ENCODE measurements around the gene LRRTM1. TPM values are rescaled to one million over a fixed set of nuclear protein-coding genes. Genes with fewer than 3 reads are reported as not detected.

The LRRTM1 gene
- polyA plus RNA-seq, 1 of the 3 experiments (the other 2 are of a cell fraction), result 1.6 TPM

DNA sequence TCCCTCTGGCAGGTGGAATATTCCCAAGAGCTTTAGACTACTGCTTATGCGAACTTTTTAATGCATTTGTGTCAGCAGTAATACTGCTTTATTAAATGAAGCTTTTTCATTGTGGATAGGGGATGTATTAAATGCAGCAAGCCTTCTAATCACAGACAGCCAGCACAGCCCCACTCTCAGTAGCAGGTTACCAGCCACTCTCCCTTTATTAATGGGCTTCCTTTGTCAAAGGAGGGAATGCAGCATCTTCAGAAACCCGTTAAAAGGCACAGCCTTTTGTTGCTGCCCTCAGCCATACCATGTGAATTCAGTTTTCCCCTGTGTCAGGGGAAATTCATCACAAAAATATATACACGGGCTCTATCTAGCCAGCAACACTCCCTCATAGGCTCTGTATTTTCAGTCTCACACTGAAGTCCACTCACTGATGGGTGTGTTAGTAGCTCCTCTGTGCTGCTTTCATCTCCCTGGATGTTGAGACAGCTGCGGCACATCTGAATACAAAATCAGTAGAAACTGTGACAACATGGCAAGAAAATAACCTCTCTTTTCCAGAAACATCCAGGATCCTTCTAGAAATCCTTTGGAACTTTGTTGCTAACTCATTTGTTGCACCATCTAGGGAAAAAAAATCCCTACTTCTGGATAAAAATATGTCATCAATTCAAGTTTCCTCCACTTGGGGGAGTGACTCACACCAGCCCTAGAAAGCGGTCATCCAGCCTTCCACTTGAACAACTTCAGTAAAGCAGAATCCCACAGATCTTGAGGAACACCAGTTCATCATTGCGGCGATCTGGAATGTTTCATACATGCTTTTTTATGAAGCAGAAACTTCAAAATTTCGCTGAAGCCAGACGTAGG, 48.4 kb downstream of the LRRTM1 start:
- no peaks in the 10 kb centered on the region for H3K27me3 ChIP-seq (ENCODE audit: insufficient read depth)
- WGBS (ENCODE audit: low lambda C conversion rate), result 44% methylated on average over 9 of the region's 9 CpGs
- no peaks in the 10 kb centered on the region for H3F3A ChIP-seq (replicated peaks; ENCODE audit: insufficient read depth)
- H3K79me2 ChIP-seq (ENCODE audit: insufficient read depth), result no peaks in the 10 kb centered on the region
- no peak overlapping the region for H3K4me2 ChIP-seq
- peaks cover 0 to 6% of the 10 kb centered on the region in 2 experiments; a peak in 1 of 4 replicates for H3K4me1 ChIP-seq (ENCODE audit: control insufficient read depth in 1 of 2, insufficient read depth in 2 of 2, low read depth in 1 of 2, low read length in 1 of 2)
- peak; percentile 11 for DNase-seq
- TF ChIP-seq SMC3 (IDR thresholded peaks at IDR 0.05; ENCODE audit: low read depth, low read length) (0 out of 2 replicates have a peak, but pooled peaks have one; percentile 3), RAD21 (IDR thresholded peaks at IDR 0.05; ENCODE audit: low read length) (peak; percentile 45), CTCF (IDR thresholded peaks at IDR 0.05) (peak; percentile 52)
- TF ChIP-seq, protein P1, sequence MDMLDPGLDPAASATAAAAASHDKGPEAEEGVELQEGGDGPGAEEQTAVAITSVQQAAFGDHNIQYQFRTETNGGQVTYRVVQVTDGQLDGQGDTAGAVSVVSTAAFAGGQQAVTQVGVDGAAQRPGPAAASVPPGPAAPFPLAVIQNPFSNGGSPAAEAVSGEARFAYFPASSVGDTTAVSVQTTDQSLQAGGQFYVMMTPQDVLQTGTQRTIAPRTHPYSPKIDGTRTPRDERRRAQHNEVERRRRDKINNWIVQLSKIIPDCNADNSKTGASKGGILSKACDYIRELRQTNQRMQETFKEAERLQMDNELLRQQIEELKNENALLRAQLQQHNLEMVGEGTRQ (IDR thresholded peaks at IDR 0.05; ENCODE audit: borderline replicate concordance, low read depth, low read length), result no peak
- TF ChIP-seq, protein P2, sequence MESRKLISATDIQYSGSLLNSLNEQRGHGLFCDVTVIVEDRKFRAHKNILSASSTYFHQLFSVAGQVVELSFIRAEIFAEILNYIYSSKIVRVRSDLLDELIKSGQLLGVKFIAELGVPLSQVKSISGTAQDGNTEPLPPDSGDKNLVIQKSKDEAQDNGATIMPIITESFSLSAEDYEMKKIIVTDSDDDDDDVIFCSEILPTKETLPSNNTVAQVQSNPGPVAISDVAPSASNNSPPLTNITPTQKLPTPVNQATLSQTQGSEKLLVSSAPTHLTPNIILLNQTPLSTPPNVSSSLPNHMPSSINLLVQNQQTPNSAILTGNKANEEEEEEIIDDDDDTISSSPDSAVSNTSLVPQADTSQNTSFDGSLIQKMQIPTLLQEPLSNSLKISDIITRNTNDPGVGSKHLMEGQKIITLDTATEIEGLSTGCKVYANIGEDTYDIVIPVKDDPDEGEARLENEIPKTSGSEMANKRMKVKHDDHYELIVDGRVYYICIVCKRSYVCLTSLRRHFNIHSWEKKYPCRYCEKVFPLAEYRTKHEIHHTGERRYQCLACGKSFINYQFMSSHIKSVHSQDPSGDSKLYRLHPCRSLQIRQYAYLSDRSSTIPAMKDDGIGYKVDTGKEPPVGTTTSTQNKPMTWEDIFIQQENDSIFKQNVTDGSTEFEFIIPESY (IDR thresholded peaks at IDR 0.05; ENCODE audit: borderline replicate concordance, low read depth), result no peak
- ChIA-PET POLR2A (no interaction called here), CTCF (interaction anchor here (0.8 to 3.2 kb wide), 10 partner anchors 8 to 183 kb away, joined by 3 to 11 read pairs (median 3); no protein-coding TSS in a partner anchor)
- no peak overlapping the region for H2AFZ ChIP-seq (ENCODE audit: low read depth)
- H3K27ac ChIP-seq (ENCODE audit: low read depth in 2 of 2, low read length in 1 of 2), result no peak overlapping the region
- no peak overlapping the region for H3K4me3 ChIP-seq (ENCODE audit: low read depth in 2 of 2, low read length in 1 of 2)
- no peaks in the 10 kb centered on the region for H3K36me3 ChIP-seq (replicated peaks in 1 of 2; ENCODE audit: control insufficient read depth in 1 of 2, insufficient read depth in 2 of 2, low read length in 1 of 2)
- H4K20me1 ChIP-seq (ENCODE audit: insufficient read depth), result no peaks in the 10 kb centered on the region
- H3K9ac ChIP-seq, result no peak overlapping the region
- H3K9me3 ChIP-seq, result no peaks in the 10 kb centered on the region
- H3K9me2 ChIP-seq, result no peaks in the 10 kb centered on the region

DNA sequence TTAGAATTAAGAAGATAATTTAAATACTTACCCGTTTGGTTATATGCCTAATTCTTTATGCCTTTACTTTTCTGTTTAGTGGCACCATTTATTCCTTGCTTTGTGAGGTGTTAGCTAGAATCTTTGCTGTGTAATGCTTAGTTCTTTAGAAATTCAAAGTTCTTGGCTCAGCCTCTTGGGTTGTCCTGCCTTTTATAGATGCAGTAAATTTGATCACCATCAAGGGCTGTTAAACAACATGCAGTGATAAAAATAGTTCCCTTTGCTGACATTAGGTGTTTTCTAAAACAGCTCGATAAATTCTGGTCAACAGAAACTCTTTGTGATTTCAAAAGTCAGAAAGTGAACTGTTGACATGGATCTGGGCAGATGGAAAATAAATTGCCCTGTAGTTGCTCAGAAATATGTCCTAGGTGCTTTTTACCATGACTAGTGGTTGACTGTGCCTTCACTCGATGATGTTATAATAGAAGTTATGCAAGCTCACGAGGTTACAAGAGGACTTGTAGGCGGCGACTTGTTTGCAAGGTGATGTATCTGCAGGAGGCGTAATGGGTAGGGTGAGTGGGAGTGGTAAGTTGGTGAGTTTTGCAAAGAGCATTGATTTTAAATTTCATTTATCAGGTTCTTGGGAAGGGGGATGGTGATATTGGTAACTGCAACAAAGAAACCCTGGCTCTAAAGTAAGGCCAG, 52.1 kb downstream of the LRRTM1 start:
- no peaks in the 10 kb centered on the region for H3K36me3 ChIP-seq (replicated peaks in 1 of 2; ENCODE audit: control insufficient read depth in 1 of 2, insufficient read depth in 2 of 2, low read length in 1 of 2)
- H3K79me2 ChIP-seq (ENCODE audit: insufficient read depth), result no peaks in the 10 kb centered on the region
- POLR2A ChIA-PET, result no interaction called here
- no peak overlapping the region for H3K27ac ChIP-seq (ENCODE audit: low read depth in 2 of 2, low read length in 1 of 2)
- no peaks in the 10 kb centered on the region for H3K27me3 ChIP-seq (ENCODE audit: insufficient read depth)
- CTCF ChIA-PET, result interaction anchor here (1.0 kb wide), 1 partner anchor 10 kb away, joined by 3 read pairs; no protein-coding TSS in a partner anchor
- H4K20me1 ChIP-seq (ENCODE audit: insufficient read depth), result no peaks in the 10 kb centered on the region
- no peaks in the 10 kb centered on the region for H3K4me1 ChIP-seq (ENCODE audit: control insufficient read depth in 1 of 2, insufficient read depth in 2 of 2, low read depth in 1 of 2, low read length in 1 of 2)
- H2AFZ ChIP-seq (ENCODE audit: low read depth), result no peak overlapping the region
- H3K9me2 ChIP-seq, result no peaks in the 10 kb centered on the region
- no peaks in the 10 kb centered on the region for H3F3A ChIP-seq (replicated peaks; ENCODE audit: insufficient read depth)
- no peak for DNase-seq
- H3K9ac ChIP-seq, result no peak overlapping the region
- WGBS (ENCODE audit: low lambda C conversion rate), result 49% methylated on average over 7 of the region's 7 CpGs
- no peak overlapping the region for H3K4me2 ChIP-seq
- no peak overlapping the region for H3K4me3 ChIP-seq (ENCODE audit: low read depth in 2 of 2, low read length in 1 of 2)
- no peaks in the 10 kb centered on the region for H3K9me3 ChIP-seq
- TF ChIP-seq ELF1 (IDR thresholded peaks at IDR 0.05) (no peak), MXI1 (IDR thresholded peaks at IDR 0.05; ENCODE audit: low read depth, low read length) (no peak), FOXM1 (IDR thresholded peaks at IDR 0.05; ENCODE audit: low read depth) (no peak), RFX5 (IDR thresholded peaks at IDR 0.05; ENCODE audit: low read length) (no peak), IRF3 (IDR thresholded peaks at IDR 0.05; ENCODE audit: low read depth, low read length) (no peak), EZH2phosphoT487 (IDR thresholded peaks at IDR 0.05; ENCODE audit: borderline replicate concordance, low read depth) (no peak), RCOR1 (IDR thresholded peaks at IDR 0.05; ENCODE audit: low read length) (no peak), EP300 (IDR thresholded peaks at IDR 0.05; ENCODE audit: borderline replicate concordance in 1 of 2, low read depth in 1 of 2, low read length in 1 of 2) (no peak), MEF2A (IDR thresholded peaks at IDR 0.05; ENCODE audit: borderline replicate concordance, low read depth) (no peak), RXRA (IDR thresholded peaks at IDR 0.05; ENCODE audit: borderline replicate concordance, low read depth) (no peak), YY1 (IDR thresholded peaks at IDR 0.05; ENCODE audit: low read depth) (no peak)
- TF ChIP-seq, protein P3, sequence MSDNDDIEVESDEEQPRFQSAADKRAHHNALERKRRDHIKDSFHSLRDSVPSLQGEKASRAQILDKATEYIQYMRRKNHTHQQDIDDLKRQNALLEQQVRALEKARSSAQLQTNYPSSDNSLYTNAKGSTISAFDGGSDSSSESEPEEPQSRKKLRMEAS (IDR thresholded peaks at IDR 0.05; ENCODE audit: low read depth), result no peak
- TF ChIP-seq, protein P4, sequence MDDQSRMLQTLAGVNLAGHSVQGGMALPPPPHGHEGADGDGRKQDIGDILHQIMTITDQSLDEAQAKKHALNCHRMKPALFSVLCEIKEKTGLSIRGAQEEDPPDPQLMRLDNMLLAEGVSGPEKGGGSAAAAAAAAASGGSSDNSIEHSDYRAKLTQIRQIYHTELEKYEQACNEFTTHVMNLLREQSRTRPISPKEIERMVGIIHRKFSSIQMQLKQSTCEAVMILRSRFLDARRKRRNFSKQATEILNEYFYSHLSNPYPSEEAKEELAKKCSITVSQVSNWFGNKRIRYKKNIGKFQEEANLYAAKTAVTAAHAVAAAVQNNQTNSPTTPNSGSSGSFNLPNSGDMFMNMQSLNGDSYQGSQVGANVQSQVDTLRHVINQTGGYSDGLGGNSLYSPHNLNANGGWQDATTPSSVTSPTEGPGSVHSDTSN (IDR thresholded peaks at IDR 0.05), result no peak

All from SK-N-SH (cell line).